Esophagus muscularis mucosa (tissue), 4 donors: ENCODE results near the gene CCDC85C. TPM values are rescaled to one million over a fixed set of nuclear protein-coding genes. Genes with fewer than 3 reads are reported as not detected.

Source experiments
- DNase-seq: peaks from one replicate; pipeline ENCODE4 v3.0.0-alpha.2; 2017; ENCODE audit errors: extremely low spot score
- H3K27ac ChIP-seq, 4 donors: fragments of 200-600 bp; sonication (generic); replicated peaks in 1 of 4; 1 replicate in 3 of 4; 2 replicates in 1 of 4; pipeline ENCODE4 v1.5.1; 2016 to 2019; ENCODE audit warnings: mild to moderate bottlenecking in 1 of 4
- H3K27me3 ChIP-seq, 4 donors: fragments of 200-600 bp; sonication (generic); one replicate each; pipeline versions ENCODE4 v1.5.1 to v1.6.0; 2016 to 2019
- H3K36me3 ChIP-seq, 4 donors: fragments of 200-600 bp; sonication (generic); one replicate each; pipeline ENCODE4 v1.5.1; 2016 to 2019
- H3K4me1 ChIP-seq, 4 donors: fragments of 200-600 bp; sonication (generic); one replicate each; pipeline ENCODE4 v1.5.1; 2016 to 2019
- H3K4me3 ChIP-seq, 4 donors: fragments of 200-600 bp; sonication (generic); 1 replicate in 2 of 4; 2 replicates in 2 of 4; pipeline ENCODE4 v1.5.1; 2016 to 2019; ENCODE audit warnings: mild to moderate bottlenecking in 4 of 4, moderate library complexity in 1 of 4
- H3K9me3 ChIP-seq, 4 donors: fragments of 200-600 bp; sonication (generic); 1 replicate in 3 of 4; 2 replicates in 1 of 4; pipeline ENCODE4 v1.5.1; 2016 to 2019
- CTCF ChIP-seq, 3 experiments: fragments of 200-600 bp in 2 of 3; fragments of 450-650 bp in 1 of 3; sonication (generic) in 2 of 3; IDR thresholded peaks; one replicate each; pipeline ENCODE4 v1.5.1; 2017 to 2019; ENCODE audit warnings: antibody characterized with exemption in 3 of 3, mild to moderate bottlenecking in 2 of 3, moderate library complexity in 1 of 3
- EP300 ChIP-seq: sonication (generic); formaldehyde crosslinking; IDR thresholded peaks from one replicate; pipeline ENCODE4 v1.6.1; 2017; ENCODE audit warnings: antibody characterized with exemption
- POLR2A ChIP-seq: fragments of 450-650 bp; IDR thresholded peaks from one replicate; pipeline ENCODE4 v1.6.1; 2017; ENCODE audit warnings: antibody characterized with exemption, moderate library complexity, mild to moderate bottlenecking, low read depth
- POLR2AphosphoS5 ChIP-seq, 2 donors: sonication (generic); formaldehyde crosslinking; IDR thresholded peaks; one replicate each; pipeline ENCODE4 v1.6.1; 2017; ENCODE audit warnings: antibody characterized with exemption in 2 of 2
- whole genome bisulfite sequencing: methylation state at CpG from one replicate; pipeline ENCODE4 v1.1.5; 2018; 5-methylcytosine and 5-hydroxymethylcytosine counted together
- intact Hi-C: fragments of 100-400 bp; cut with DNase I; formaldehyde crosslinking; loops from one replicate; pipeline ENCODE4 v1.15.1; 2023
- total RNA-seq, 4 donors: library from RNA; depleted of rRNA; stranded (reverse); fragments of >200 nt; gene quantifications; one replicate each; pipeline versions ENCODE4 v1.1.0 to v1.2.1, GENCODE V29; 2016

CCDC85C gene
- total RNA-seq, 4 donors from 2014 or later, result 17.9 to 48.7 (median 30.8) TPM

- no peak for TF ChIP-seq EP300
- peak in 2 of 3 experiments; percentile 22 to 34 for TF ChIP-seq CTCF (IDR thresholded peaks at IDR 0.05)
- H3K27ac ChIP-seq, result peak overlapping the region; percentile 88 to 90 (median 90)
- WGBS, result 74% methylated on average over 5 of the region's 22 CpGs
- H3K36me3 ChIP-seq, result no peaks in the 10 kb centered on the region
- no peak for DNase-seq
- no peaks in the 10 kb centered on the region for H3K27me3 ChIP-seq
- H3K4me1 ChIP-seq, result peaks cover 96 to 100% (median 99%) of the 10 kb centered on the region in 4 donors
- H3K9me3 ChIP-seq, result no peaks in the 10 kb centered on the region
- H3K4me3 ChIP-seq, result no peak overlapping the region
- intact Hi-C loops, result no loop called here
These were observed 28.7 kb downstream of the CCDC85C start for GRCh38 chr14:99575043-99576023.

GRCh38 chr14:99574099-99574880 lies 29.7 kb downstream of the CCDC85C start:
- H3K4me3 ChIP-seq, result no peak overlapping the region

GRCh38 chr14:99573436-99574098 lies 30.4 kb downstream of the CCDC85C start:
- peak overlapping the region; percentile 88 to 90 (median 90) for H3K27ac ChIP-seq
- H3K4me3 ChIP-seq, result no peak overlapping the region
- intact Hi-C loops, result no loop called here
- no peaks in the 10 kb centered on the region for H3K36me3 ChIP-seq
- TF ChIP-seq POLR2AphosphoS5 (IDR thresholded peaks at IDR 0.05), result no peak
- TF ChIP-seq CTCF (IDR thresholded peaks at IDR 0.05), result no peak
- TF ChIP-seq POLR2A, result no peak
- no peak for TF ChIP-seq EP300
- H3K9me3 ChIP-seq, result no peaks in the 10 kb centered on the region
- 77% methylated on average over 10 of the region's 15 CpGs for WGBS
- DNase-seq, result no peak
- H3K4me1 ChIP-seq, result peaks cover 96 to 100% (median 99%) of the 10 kb centered on the region in 4 donors
- no peaks in the 10 kb centered on the region for H3K27me3 ChIP-seq

More at GRCh38 chr14:99574099-99574880, 29.7 kb downstream of the CCDC85C start:
- intact Hi-C loops, result no loop called here
- WGBS, result 43% methylated on average over 8 of the region's 11 CpGs
- Histone ChIP-seq H3K27ac (peak overlapping the region; percentile 88 to 90 (median 90)), H3K9me3 (no peaks in the 10 kb centered on the region), H3K36me3 (no peaks in the 10 kb centered on the region), H3K27me3 (no peaks in the 10 kb centered on the region), H3K4me1 (peaks cover 96 to 100% (median 99%) of the 10 kb centered on the region in 4 donors)
- TF ChIP-seq EP300 (no peak), POLR2AphosphoS5 (IDR thresholded peaks at IDR 0.05) (no peak), POLR2A (no peak), CTCF (IDR thresholded peaks at IDR 0.05) (no peak)
- no peak for DNase-seq

- Histone ChIP-seq H3K27ac (peak overlapping the region; percentile 88 to 90 (median 90)), H3K9me3 (no peaks in the 10 kb centered on the region), H3K4me3 (no peak overlapping the region), H3K4me1 (peaks cover 97 to 100% (median 99%) of the 10 kb centered on the region in 4 donors), H3K36me3 (no peaks in the 10 kb centered on the region), H3K27me3 (no peaks in the 10 kb centered on the region)
- TF ChIP-seq POLR2A (no peak), POLR2AphosphoS5 (IDR thresholded peaks at IDR 0.05) (no peak), EP300 (no peak)
- intact Hi-C loops, result no loop called here
- 75% methylated on average over 16 of the region's 16 CpGs for WGBS
- DNase-seq, result no peak
These were observed 31.0 kb downstream of the CCDC85C start for GRCh38 chr14:99573000-99573330.
